Keratinocyte (primary cell): ENCODE measurements around the gene NFIC. TPM values are rescaled to one million over a fixed set of nuclear protein-coding genes. Genes with fewer than 3 reads are reported as not detected.

Source experiments
- DNase-seq: peaks from one replicate; pipeline ENCODE4 v3.0.0-alpha.2; 2011; ENCODE audit warnings: low read depth, missing footprints, low spot score
- FAIRE-seq: peaks from 2 replicates; lab custom pipeline; 2011; peaks lifted over from hg19 to GRCh38; lab: Jason Lieb, UNC
- H2AFZ ChIP-seq: 2 replicates; pipeline ENCODE4 v1.6.0; 2012; ENCODE audit warnings: low read length, control low read depth, inconsistent platforms; ENCODE audit not compliant: control insufficient read depth
- H3K27ac ChIP-seq: 2 replicates; pipeline ENCODE4 v1.5.1; 2011; ENCODE audit warnings: low read length; ENCODE audit not compliant: control insufficient read depth, insufficient read depth
- H3K27me3 ChIP-seq: 3 replicates; pipeline ENCODE4 v1.6.0; 2011; ENCODE audit warnings: low read length; ENCODE audit not compliant: control insufficient read depth, insufficient read depth; ENCODE audit errors: extremely low read depth
- H3K36me3 ChIP-seq, 2 experiments: 2 replicates in 1 of 2; 3 replicates in 1 of 2; pipeline ENCODE4 v1.5.1; 2011; ENCODE audit warnings: low read length in 2 of 2, mild to moderate bottlenecking in 1 of 2; ENCODE audit not compliant: control insufficient read depth in 2 of 2, insufficient read depth in 2 of 2; ENCODE audit errors: extremely low read depth in 1 of 2
- H3K4me1 ChIP-seq: 3 replicates; pipeline ENCODE4 v1.5.1; 2011; ENCODE audit warnings: low read length; ENCODE audit not compliant: control insufficient read depth, insufficient read depth; ENCODE audit errors: extremely low read depth
- H3K4me2 ChIP-seq: 3 replicates; pipeline ENCODE4 v1.6.0; 2011; ENCODE audit warnings: low read depth, low read length; ENCODE audit not compliant: control insufficient read depth, insufficient read depth; ENCODE audit errors: extremely low read depth
- H3K4me3 ChIP-seq, 3 experiments: fragments of 200-600 bp in 1 of 3; sonication (generic) in 1 of 3; 2 replicates in 2 of 3; 3 replicates in 1 of 3; pipeline ENCODE4 v1.5.1; 2011 to 2016; ENCODE audit warnings: low read length in 3 of 3, mild to moderate bottlenecking in 3 of 3, control low read depth in 2 of 3, inconsistent platforms in 1 of 3, low read depth in 1 of 3, mixed read lengths in 1 of 3, mixed run types in 1 of 3, moderate library complexity in 1 of 3; ENCODE audit not compliant: control insufficient read depth in 2 of 3, insufficient read depth in 2 of 3; ENCODE audit errors: extremely low read depth in 1 of 3
- H3K79me2 ChIP-seq: 2 replicates; pipeline ENCODE4 v1.6.0; 2012; ENCODE audit warnings: low read length; ENCODE audit not compliant: control insufficient read depth, insufficient read depth
- H3K9ac ChIP-seq: 3 replicates; pipeline ENCODE4 v1.6.0; 2011; ENCODE audit warnings: low read length; ENCODE audit not compliant: control insufficient read depth, insufficient read depth; ENCODE audit errors: extremely low read depth
- H3K9me1 ChIP-seq: 3 replicates; pipeline ENCODE4 v1.6.0; 2011; ENCODE audit warnings: low read length; ENCODE audit not compliant: control insufficient read depth, insufficient read depth; ENCODE audit errors: extremely low read depth
- H3K9me3 ChIP-seq: 2 replicates; pipeline ENCODE4 v1.5.1; 2012; ENCODE audit warnings: low read depth, low read length; ENCODE audit not compliant: control insufficient read depth
- H4K20me1 ChIP-seq: 3 replicates; pipeline ENCODE4 v1.6.0; 2011; ENCODE audit warnings: low read length; ENCODE audit not compliant: control insufficient read depth, insufficient read depth; ENCODE audit errors: extremely low read depth
- EZH2 ChIP-seq: IDR thresholded peaks from one replicate; pipeline ENCODE4 v1.6.1; 2012; ENCODE audit warnings: inconsistent platforms, mild to moderate bottlenecking, low read length, moderate library complexity
- dilution Hi-C: fragments of 300-500 bp; cut with MboI; formaldehyde crosslinking; loops from one replicate; pipeline ENCODE4 v1.7.0; 2020; ENCODE audit warnings: low sequenced_read_pairs; ENCODE audit not compliant: extremely low pct_ligation_motif_present
- polyA plus RNA-seq, 5 experiments: library from polyadenylated mRNA; depleted of rRNA in 3 of 5; stranded (reverse) in 3 of 5; stranded (forward) in 1 of 5; unstranded in 1 of 5; fragments of >200 nt; gene quantifications; 1 replicate in 1 of 5; 2 replicates in 3 of 5; 3 replicates in 1 of 5; pipeline versions ENCODE4 v1.2.1 to v1.2.3, GENCODE V29; 2011 to 2012; ENCODE audit warnings: missing spikeins in 2 of 5, low read depth in 1 of 5, low replicate concordance in 1 of 5
- TF ChIP-seq, protein P1 (sequence below), 3 experiments: IDR thresholded peaks in 1 of 3; conservative IDR thresholded peaks in 1 of 3; optimal IDR thresholded peaks in 1 of 3; 2 replicates in 2 of 3; 3 replicates in 1 of 3; pipeline versions ENCODE3 to v1.5.1; 2011; ENCODE audit warnings: low read length in 3 of 3, mild to moderate bottlenecking in 3 of 3, moderate library complexity in 2 of 3, control low read depth in 1 of 3, inconsistent platforms in 1 of 3; ENCODE audit not compliant: insufficient read depth in 2 of 3; ENCODE audit errors: extremely low read depth in 1 of 3

Gene NFIC
- polyA plus RNA-seq, 1 donor (not counting 4 experiments of a cell fraction or from before 2014, with no cell fraction given) = 2.4 TPM

DNA sequence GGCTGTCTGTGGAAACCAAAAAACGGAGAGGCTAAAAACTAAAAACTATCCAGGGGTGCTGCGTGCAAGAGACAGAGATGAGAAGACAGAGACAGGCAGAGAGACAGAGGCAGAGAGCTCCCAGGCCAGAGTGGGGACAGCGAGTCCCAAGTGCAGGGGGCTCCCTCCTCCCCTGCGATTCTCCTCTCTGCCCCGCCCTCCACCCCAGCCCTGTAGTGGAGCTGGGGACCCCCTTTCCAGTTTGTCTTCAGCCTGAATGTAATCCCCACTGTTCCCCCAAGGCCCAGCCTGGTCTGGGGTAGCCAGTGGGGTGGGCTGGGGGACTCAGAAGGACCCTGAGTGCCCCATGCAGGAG lies 2.0 kb downstream of the NFIC start:
- Histone ChIP-seq H3K79me2 (peaks cover 66% of the 10 kb centered on the region), H3K4me3 (peak overlapping the region; percentile 83 to 88 (median 84)), H2AFZ (no peak overlapping the region), H3K9me1 (no peaks in the 10 kb centered on the region), H4K20me1 (peaks cover 4% of the 10 kb centered on the region), H3K9me3 (no peaks in the 10 kb centered on the region), H3K27ac (peak overlapping the region; percentile 76), H3K36me3 (peaks cover 0 to 2% of the 10 kb centered on the region in 2 experiments), H3K4me1 (peaks cover 42% of the 10 kb centered on the region), H3K27me3 (no peaks in the 10 kb centered on the region), H3K4me2 (peak overlapping the region; percentile 98), H3K9ac (peak overlapping the region; percentile 87)
- dilution Hi-C loops = no loop called here
- TF ChIP-seq, protein P1, sequence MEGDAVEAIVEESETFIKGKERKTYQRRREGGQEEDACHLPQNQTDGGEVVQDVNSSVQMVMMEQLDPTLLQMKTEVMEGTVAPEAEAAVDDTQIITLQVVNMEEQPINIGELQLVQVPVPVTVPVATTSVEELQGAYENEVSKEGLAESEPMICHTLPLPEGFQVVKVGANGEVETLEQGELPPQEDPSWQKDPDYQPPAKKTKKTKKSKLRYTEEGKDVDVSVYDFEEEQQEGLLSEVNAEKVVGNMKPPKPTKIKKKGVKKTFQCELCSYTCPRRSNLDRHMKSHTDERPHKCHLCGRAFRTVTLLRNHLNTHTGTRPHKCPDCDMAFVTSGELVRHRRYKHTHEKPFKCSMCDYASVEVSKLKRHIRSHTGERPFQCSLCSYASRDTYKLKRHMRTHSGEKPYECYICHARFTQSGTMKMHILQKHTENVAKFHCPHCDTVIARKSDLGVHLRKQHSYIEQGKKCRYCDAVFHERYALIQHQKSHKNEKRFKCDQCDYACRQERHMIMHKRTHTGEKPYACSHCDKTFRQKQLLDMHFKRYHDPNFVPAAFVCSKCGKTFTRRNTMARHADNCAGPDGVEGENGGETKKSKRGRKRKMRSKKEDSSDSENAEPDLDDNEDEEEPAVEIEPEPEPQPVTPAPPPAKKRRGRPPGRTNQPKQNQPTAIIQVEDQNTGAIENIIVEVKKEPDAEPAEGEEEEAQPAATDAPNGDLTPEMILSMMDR (optimal IDR thresholded peaks at IDR 0.05 in 1 of 3, IDR thresholded peaks at IDR 0.05 in 1 of 3, conservative IDR thresholded peaks at IDR 0.05 in 1 of 3; ENCODE audit: extremely low read depth in 1 of 3, insufficient read depth in 2 of 3, low read length in 3 of 3) = no peak
- TF ChIP-seq EZH2 = no peak
- no peak for FAIRE-seq
- DNase-seq = no peak

GRCh38 chr19:3368848-3369336 lies 2.5 kb downstream of the NFIC start:
- Histone ChIP-seq H3K4me1 (peaks cover 39% of the 10 kb centered on the region), H2AFZ (peak overlapping the region; percentile 57), H3K79me2 (peaks cover 69% of the 10 kb centered on the region), H3K9me1 (no peaks in the 10 kb centered on the region), H3K36me3 (peaks cover 0 to 2% of the 10 kb centered on the region in 2 experiments), H3K4me3 (peak overlapping the region; percentile 83 to 88 (median 84)), H3K9ac (peak overlapping the region; percentile 87), H3K9me3 (no peaks in the 10 kb centered on the region), H3K27ac (peak overlapping the region; percentile 76), H3K4me2 (peak overlapping the region; percentile 98), H3K27me3 (no peaks in the 10 kb centered on the region), H4K20me1 (peaks cover 8% of the 10 kb centered on the region)
- TF ChIP-seq, protein P1 (optimal IDR thresholded peaks at IDR 0.05 in 1 of 3, IDR thresholded peaks at IDR 0.05 in 1 of 3, conservative IDR thresholded peaks at IDR 0.05 in 1 of 3; ENCODE audit: extremely low read depth in 1 of 3, insufficient read depth in 2 of 3, low read length in 3 of 3) = no peak
- TF ChIP-seq EZH2 = no peak
- FAIRE-seq (no peak), DNase-seq (no peak)
- dilution Hi-C loops = no loop called here
